Amygdala (tissue), 56 donors: Measurements from ENCODE around the gene RAB3C.
A peak's percentile ranks its signal among the peaks of the same experiment; 100 is the strongest.
"Not testable (repeated sequence)": the region's sequence is repeated elsewhere in the genome, so short reads cannot be mapped to it uniquely, and the experiment has no call there.

Source experiments
- DNase-seq, 56 donors: peaks; one replicate each; lab custom pipeline; 2025; lab: John Stamatoyannopoulos, UW

The RAB3C gene, protein sequence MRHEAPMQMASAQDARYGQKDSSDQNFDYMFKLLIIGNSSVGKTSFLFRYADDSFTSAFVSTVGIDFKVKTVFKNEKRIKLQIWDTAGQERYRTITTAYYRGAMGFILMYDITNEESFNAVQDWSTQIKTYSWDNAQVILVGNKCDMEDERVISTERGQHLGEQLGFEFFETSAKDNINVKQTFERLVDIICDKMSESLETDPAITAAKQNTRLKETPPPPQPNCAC

DNA sequence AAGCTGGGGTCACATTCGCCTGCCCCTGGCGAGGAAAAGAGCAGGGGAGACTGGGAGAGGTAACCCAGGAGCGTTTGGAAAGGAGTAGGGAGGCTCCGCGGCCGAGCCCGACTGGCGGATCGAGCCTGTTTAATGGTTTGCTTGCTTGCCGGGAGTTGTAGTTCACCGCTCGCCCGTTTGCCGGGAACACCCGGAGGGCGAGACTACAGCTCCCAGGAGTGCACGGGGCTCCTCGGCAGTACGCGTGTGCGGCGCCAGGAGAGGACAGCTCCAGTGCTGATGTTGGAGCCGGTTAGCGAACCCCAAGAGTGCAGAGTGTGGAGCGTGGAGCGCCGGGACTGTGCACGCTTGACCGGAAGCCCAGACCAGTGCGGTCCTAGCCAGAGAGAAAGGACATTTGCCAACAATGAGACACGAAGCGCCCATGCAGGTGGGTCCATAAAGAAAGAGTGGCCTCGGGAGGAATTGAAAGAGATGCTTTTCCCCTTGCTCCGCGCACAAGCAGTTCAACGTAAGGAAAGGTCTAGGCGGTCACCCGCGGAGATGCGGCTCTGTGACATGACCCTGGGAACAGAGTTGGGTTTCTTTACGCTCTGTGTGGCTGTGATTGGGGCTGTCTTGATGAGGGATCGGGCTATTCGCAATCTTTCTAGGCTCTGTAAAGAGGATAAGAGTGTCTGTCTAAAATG, at the start of gene RAB3C:
RAB3C (plus strand) TSS at position 273 of the 689 bp plus-strand sequence; CDS start at position 407, 134 bp downstream.
- DNase-seq: peak; percentile 6 to 96 (median 88)

DNA sequence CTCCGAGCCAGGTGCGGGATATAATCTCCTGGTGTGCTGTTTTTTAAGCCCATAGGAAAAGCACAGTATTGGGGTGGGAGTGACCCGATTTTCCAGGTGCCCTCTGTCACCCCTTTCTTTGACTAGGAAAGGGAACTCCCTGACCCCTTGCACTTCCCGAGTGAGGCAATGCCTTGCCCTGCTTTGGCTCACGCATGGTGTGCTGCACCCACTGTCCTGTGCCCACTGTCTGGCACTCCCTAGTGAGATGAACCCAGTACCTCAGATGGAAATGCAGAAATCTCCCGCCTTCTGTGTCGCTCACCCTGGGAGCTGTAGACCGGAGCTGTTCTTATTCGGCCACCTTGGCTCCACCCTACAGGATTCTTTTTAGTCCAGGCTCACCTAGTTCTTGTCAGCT, 40.9 kb upstream of the RAB3C start:
- not testable (repeated sequence) for DNase-seq

DNA sequence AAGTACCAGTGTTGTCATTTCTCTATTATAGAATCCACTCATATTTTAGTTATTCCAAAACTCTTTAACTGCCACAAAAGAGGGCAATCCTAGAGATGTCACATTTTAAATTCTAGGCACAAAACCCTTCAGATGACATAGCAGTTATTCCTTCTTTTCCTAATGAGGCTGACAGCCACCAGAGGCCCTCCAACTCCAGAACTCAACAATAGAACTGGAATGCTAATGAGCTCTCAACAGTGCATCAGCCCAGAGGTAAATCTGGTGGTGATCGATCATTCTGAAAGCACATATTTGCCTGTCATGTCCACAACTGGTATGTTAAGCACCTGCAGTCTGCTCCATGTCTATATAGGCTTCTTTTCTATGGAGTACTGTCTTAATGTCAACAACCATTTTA, 40.2 kb upstream of the RAB3C start:
- no peak for DNase-seq

DNA sequence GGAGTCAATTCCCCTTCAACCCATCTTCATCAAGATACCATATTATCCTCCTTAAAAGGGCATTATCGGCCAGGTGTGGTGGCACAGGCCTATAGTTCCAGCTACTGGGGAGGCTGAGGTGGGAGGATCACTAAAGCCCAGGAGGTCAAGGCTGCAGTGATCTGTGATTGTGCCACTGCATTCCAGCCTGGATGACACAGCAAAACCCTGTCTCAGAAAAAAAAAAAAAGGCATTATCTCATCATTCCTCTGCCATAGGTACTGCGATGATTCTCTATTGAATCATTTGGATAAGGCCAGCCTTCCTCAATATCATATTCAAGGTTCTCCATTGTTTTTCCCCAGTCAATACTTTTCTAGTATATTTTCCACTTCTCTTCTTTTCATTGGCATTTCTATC, 39.2 kb upstream of the RAB3C start:
- no peak for DNase-seq

DNA sequence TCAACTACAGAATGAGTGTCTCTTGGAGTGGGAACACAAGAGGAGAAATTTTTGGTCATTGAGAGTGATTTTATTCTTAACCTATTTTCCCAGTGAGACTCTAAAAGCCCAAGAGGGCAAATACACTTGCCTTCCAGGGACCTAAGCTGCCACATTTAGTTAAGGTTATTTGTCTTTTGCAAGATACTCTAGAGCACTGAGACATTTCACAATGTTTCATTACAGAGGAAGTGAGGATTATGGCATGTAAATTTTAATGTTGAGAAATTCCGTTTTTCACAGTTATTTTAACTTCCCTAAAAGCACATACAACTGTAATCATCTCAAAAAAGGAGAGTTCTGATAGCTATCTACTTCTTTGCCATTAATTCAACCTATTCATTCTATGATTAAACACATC, 38.7 kb upstream of the RAB3C start:
- DNase-seq: no peak

DNA sequence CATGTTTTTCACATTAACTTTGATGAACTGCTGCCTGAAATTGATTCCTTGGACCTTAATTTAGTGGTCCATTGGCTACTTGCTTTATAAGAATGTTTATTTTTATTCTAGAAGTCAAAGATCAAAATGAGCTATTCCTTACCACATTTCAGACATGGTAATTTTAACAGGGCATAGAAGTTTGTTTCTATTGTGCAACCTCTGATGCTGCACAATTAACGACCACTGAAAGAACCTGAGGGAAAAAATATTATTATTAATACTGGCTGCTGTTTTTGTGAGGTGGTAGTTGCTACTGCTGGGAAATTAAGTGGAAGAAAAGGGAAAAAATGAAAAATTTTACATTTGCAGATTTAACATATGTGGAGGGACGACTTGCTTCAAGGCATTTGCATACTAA, 37.9 kb upstream of the RAB3C start:
- no peak for DNase-seq

DNA sequence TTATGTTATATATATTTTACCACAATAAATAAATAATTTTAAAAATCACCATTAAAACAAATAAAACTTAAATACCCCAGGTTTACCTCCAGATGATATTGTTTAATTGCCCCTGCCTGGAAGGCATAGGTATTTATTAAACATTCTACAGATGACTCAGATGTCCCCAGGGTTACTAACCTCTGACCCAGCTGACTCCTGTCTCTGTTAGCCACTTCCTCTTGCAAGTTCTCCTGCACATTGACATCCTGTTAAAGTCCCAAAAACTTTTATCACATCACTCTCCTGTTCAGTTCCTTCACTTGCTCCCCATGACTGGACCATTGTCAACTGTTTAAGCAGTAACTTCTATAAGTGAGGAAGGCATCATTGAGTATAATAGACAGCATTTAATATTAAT, 37.0 kb upstream of the RAB3C start:
- no peak for DNase-seq

DNA sequence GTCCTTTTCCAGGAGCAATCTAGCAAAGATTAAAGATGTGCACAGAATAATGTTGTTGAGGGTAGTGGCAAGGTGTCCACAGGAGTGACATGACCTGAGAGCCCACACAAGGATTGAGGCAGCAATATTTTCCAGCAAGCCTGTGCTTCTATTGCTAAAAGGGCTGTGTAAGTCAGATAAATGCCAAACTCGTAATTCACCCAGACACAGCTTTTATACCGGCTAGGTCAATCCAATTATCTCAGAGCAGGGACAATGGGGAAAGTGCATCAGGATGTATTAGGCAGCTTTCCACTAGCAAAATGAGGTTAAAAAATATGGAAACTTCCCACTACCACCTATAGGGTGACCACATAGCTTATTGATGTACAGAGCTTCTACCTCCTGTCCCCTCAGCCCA, 34.8 kb upstream of the RAB3C start:
- no peak for DNase-seq

DNA sequence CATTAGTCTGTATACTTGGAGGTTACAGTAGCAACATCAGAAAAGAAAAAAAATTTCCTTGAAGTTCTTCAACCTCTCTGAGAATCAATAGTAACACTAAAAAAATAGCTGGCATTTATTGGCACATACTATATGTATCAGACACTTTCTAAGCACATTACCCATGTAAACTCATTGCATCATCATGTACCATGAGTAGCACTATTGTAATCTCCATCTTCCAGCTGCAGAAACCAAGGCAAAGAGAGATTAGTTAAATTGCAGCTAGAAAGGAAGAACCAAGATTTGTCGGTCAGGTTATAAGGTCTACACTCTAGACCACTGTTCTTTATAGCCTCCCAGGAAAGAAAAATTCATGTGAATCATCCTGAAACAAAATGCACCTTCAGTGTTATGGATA, 31.4 kb upstream of the RAB3C start:
- DNase-seq: no peak

DNA sequence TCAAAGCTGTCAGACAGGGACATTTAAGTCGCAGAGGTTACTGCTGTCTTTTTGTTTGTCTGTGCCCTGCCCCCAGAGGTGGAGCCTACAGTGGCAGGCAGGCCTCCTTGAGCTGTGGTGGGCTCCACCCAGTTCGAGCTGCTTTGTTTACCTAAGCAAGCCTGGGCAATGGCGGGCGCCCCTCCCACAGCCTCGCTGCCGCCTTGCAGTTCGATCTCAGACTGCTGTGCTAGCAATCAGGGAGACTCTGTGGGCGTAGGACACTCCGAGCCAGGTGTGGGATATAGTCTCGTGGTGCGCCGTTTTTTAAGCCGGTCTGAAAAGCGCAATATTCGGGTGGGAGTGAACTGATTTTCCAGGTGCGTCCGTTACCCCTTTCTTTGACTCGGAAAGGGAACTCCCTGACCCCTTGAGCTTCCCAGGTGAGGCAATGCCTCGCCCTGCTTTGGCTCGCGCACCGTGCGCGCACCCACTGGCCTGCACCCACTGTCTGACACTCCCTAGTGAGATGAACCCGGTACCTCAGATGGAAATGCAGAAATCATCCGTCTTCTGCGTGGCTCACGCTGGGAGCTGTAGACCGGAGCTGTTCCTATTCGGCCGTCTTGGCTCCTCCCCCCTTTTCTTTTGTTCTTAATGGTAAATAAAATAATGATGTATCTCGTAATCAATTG, 25.1 kb upstream of the RAB3C start:
- not testable (repeated sequence) for DNase-seq

DNA sequence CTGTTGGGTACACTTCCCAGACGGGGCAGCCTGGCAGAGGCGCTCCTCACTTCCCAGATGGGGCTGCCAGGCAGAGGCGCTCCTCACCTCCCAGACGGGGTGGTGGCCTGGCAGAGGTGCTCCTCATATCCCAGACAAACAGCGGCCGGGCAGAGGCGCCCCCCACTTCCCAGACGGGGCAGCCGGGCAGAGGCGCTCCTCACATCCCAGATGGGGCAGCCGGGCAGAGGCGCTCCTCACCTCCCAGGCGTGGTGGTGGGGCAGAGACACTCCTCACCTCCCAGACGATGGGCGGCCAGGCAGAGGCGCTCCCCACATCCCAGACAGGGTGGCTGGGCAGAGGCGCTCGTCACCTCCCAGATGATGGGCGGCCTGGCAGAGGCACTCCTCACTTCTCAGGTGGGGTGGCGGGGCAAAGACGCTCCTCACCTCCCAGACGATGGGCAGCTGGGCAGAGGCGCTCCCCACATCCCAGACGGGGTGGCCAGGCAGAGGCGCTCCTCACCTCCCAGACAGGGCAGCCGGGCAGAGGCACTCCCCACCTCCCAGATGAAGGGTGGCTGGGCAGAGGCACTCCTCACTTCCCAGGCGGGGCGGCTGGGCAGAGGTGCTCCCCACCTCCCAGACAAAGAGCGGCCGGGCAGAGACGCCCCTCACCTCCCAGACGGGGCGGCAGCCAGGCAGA, 19.7 kb upstream of the RAB3C start:
- DNase-seq: not testable (repeated sequence)

DNA sequence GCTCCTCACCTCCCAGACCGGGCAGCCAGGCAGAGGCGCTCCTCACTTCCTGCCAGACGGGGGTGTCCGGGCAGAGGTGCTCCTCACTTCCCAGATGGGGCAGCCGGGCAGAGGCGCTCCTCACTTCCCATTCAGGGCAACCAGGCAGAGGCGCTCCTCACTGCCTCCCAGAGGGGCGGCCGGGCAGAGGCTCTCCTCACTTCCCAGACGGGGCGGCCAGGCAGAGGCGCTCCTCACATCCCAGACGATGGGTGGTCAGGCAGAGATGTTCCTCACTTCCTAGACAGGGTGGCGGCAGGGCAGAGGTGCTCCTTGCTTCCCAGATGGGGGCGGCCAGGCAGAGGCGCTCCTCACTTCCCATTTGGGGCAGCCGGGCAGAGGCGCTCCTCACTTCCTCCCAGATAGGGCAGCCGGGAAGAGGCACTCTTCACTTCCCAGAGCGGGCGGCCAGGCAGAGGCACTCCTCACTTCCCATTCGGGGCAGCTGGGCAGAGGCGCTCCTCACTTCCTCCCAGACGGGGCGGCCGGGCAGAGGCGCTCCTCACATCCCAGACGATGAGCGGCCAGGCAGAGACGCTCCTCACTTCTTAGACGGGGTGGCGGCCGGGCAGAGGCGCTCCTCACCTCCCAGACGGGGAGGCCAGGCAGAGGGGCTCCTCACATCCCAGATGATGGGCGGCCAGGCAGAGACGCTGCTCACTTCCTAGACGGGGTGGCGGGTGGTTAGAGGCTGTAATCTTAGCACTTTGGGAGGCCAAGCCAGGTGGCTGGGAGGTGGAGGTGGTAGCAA, 18.6 kb upstream of the RAB3C start:
- DNase-seq: not testable (repeated sequence)

DNA sequence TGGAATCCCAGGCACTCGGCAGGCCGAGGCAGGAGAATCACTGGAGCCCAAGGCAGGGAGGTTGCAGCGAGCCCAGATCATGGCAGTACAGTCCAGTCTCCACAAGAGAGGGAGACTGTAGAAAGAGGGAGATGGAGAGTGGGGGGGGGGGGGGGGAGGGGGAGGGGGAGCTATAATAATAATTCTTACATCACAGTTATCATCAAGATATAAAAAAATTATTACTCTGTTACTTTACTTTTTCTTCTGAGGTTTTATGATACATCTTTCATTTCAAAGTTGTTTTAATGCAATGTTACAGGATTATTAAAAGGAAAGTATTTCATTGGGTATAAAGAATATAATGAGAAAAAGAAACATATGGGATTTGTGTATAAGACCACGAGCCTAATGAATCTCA, 17.8 kb upstream of the RAB3C start:
- DNase-seq: no peak

DNA sequence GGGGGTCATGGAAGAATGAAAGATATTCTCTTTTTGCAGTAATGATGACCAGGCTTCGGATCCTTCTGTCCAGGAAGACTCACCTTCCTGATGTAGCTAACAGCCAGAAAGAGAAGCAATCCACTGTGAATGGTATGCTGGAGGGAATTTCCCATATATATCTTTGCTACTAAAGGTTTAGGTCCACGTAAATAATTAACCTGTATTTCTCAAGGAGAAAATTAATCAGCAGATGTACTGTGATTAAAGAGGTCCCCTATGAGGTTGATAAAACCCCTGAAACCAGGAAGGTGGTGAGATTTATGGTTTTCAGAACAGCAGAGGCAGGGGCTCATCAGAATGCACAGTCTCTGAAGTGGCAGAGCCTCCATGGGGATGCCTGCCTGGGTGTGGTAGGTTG, 11.4 kb upstream of the RAB3C start:
- DNase-seq: no peak

DNA sequence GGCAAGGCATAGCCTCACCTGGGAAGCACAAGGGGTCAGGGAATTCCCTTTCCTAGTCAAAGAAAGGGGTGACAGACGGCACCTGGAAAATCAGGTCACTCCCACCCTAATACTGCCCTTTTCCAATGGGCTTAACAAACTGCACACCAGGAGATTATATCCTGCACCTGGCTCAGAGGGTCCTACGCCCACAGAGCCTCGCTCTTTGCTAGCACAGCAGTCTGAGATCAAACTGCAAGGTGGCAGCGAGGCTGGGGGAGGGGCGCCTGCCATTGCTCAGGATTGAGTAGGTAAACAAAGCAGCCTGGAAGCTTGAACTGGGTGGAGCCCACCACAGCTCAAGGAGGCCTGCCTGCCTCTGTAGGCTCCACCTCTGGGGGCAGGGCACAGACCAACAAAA, 9.9 kb upstream of the RAB3C start:
- DNase-seq: not testable (repeated sequence)

DNA sequence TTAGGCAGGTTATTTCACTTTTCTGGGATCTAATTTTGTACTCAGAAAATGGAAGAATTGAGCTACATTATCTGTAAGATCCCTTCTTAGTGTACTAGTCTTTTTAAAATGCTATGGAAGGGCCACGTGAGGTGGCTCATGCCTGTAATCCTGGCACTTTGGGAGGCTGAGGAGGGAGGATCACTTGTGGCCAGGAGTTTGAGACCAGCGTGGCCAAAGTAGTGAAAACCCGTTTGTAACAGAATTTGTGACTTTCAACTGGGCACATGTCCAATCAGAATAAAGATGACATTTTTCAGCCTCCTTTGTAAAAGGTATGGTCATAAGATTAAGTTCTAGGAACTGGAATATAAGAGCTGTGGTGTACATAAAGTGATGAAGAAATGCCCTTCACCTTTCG, 3.1 kb upstream of the RAB3C start:
- DNase-seq: no peak

DNA sequence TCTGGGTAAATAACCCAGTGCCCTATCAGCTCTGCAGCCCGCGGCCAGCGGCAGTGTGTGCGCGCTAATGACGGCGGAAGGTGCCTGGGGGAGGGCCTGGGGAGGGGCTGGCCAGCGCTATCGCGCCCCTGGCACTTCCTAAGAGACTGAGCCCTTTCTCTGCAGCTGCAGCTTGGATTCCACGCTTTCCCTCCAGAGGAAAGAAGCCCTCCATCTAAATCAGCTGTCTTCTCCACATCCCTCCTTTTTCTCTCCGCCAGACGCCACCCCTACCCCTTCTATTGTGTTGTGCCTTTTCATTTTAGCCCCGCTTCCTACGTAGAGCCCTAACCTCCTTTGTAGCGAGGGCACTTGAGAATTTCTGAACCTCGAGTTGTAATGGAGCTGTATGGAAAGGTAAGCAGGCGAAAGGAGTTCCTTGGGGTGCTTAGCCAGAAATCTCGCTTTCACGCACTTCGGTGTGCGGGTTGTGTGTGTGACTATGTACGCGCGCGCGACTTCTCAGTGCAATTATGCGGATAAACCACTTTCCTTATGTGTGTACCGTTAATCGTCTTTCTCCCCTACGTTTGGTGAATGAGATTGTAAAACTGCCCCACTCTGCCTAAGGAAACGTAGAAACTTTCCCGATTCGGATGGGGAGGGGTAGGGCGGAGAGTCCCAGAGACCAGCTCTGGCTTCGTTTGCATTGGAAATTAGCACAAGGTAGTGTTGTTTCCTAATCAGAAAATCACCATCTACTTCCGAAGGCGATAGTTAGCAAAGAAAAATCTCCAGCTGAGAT, 664 bp upstream of the RAB3C start:
- DNase-seq: peak in 9 of 56 donors; percentile 3 to 47 (median 26)

DNA sequence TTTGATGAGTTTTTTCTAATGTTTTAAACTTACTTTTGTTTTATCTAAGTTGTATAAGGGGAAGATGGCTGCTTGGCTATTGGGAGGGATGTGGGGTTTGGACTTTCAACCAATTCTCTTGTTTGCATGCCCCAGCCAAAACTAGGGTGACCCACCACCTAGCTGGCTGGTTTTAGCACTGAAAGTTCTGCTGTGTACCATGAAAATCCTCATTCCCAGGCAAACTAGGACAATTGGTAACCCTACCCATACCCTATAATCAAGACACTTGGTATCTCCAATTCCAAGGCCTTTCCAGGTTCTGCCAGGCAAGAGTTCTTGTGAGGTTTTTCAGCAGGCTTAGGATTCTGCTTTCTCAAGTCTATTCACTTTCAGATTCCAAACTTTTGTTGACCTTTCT, 13.1 kb downstream of the RAB3C start:
- no peak for DNase-seq

DNA sequence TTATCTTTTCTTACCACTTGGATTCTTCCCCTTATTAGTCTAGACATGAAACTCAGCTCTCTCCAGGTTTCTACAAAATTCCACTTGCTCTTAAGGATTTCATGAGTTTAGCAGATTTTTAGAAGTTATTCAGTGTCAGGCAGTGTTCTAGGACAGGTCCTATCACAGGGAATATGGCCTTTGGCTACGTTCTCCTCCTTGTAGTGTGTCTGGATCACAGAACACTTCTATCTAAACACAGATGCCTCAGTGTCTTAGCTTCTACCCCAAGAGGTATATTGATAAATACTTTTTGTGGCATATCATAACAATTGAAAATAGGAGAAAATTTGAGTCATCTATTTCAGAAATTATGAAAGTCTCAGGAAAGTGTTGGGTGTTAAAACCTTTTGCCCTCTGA, 15.6 kb downstream of the RAB3C start:
- DNase-seq: no peak

DNA sequence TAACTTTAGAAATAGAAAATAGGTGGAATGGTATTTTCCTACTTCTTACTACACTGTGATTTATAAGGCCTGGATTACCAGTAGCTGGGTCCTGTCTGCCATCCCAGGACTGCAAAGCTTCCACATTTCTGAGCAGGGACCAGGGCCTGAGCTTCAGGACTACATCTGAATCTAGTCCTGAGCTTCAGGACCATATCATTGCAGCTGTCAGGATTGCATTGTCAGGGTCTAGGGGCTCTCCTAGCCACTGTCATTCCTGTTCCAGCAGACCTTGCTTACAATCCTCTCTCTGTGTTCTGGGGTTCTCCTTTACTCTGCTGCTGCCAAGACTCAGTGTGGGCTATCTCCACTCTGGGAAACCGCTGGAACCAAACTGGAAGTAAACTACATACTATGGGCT, 16.3 kb downstream of the RAB3C start:
- no peak for DNase-seq
